GM12878 (cell line): ENCODE measurements around the gene KCNQ1. TPM values are rescaled to one million over a fixed set of nuclear protein-coding genes. Genes with fewer than 3 reads are reported as not detected.

Experiments
- ATAC-seq: fragments of 200-7000 bp; cut with Tn5 transposase; 3 replicates; pipeline ENCODE4 v1.9.1; 2020; ENCODE audit warnings: mild to moderate bottlenecking, moderate library complexity
- BruUV-seq: library from RNA; stranded (reverse); fragments of 400-500 nt; replicated peaks from 2 replicates; lab custom pipeline; 2021; lab: Mats Ljungman, UMichigan
- CTCF ChIA-PET: fragments of 300-600 bp; sonication (Branson Sonifier 250); formaldehyde crosslinking; extraction: SDS; loops from one replicate; lab custom pipeline; 2021; ENCODE audit warnings: inconsistent platforms; lab: Yijun Ruan, JAX
- POLR2A ChIA-PET: fragments of 350-600 bp; formaldehyde crosslinking; extraction: SDS; loops from one replicate; lab custom pipeline; 2021; ENCODE audit warnings: inconsistent platforms; lab: Charles Lee
- RAD21 ChIA-PET: fragments of 300-600 bp; sonication (Branson Sonifier 250); formaldehyde crosslinking; loops from one replicate; lab custom pipeline; 2023; ENCODE audit warnings: antibody characterized with exemption; ENCODE audit not compliant: unreplicated experiment; lab: Charles Lee
- SMC1A ChIA-PET: fragments of 300-600 bp; sonication (Branson Sonifier 250); formaldehyde crosslinking; loops from one replicate; lab custom pipeline; 2023; ENCODE audit not compliant: unreplicated experiment, uncharacterized antibody; lab: Charles Lee
- DNase-seq: peaks from one replicate; pipeline ENCODE4 v3.0.0-alpha.2; 2011; ENCODE audit warnings: low read depth, low spot score
- FAIRE-seq: peaks from 3 replicates; lab custom pipeline; 2011; peaks lifted over from hg19 to GRCh38; lab: Jason Lieb, UNC
- H2AFZ ChIP-seq: 2 replicates; pipeline ENCODE4 v1.6.0; 2011; ENCODE audit warnings: low read depth, low read length, control low read depth; ENCODE audit not compliant: control insufficient read depth
- H3K27ac ChIP-seq: 2 replicates; pipeline ENCODE4 v1.5.1; 2011; ENCODE audit warnings: control low read depth; ENCODE audit not compliant: control insufficient read depth, insufficient read depth
- H3K27me3 ChIP-seq, 2 experiments: replicated peaks in 1 of 2; 2 replicates each; pipeline versions ENCODE4 v1.6.0 to v1.6.1; 2011; ENCODE audit warnings: low read length in 1 of 2; ENCODE audit not compliant: control insufficient read depth in 2 of 2, insufficient read depth in 2 of 2
- H3K36me3 ChIP-seq, 2 experiments: 2 replicates each; pipeline ENCODE4 v1.5.1; 2011; ENCODE audit warnings: low read length in 1 of 2; ENCODE audit not compliant: control insufficient read depth in 2 of 2, insufficient read depth in 2 of 2
- H3K4me1 ChIP-seq: 2 replicates; pipeline ENCODE4 v1.6.1; 2011; ENCODE audit warnings: mild to moderate bottlenecking, low read length, moderate library complexity, mixed read lengths; ENCODE audit not compliant: control insufficient read depth, insufficient read depth
- H3K4me2 ChIP-seq: 2 replicates; pipeline ENCODE4 v1.6.0; 2011; ENCODE audit warnings: control low read depth; ENCODE audit not compliant: control insufficient read depth, insufficient read depth
- H3K4me3 ChIP-seq: fragments of 200-600 bp; sonication (generic); 2 replicates; pipeline ENCODE4 v1.5.1; 2016
- H3K79me2 ChIP-seq: 2 replicates; pipeline ENCODE4 v1.6.0; 2011; ENCODE audit warnings: low read length; ENCODE audit not compliant: control insufficient read depth, insufficient read depth
- H3K9ac ChIP-seq: 2 replicates; pipeline ENCODE4 v1.8.0; 2011; ENCODE audit warnings: low read length, control low read depth, mixed read lengths; ENCODE audit not compliant: control insufficient read depth, insufficient read depth
- H3K9me3 ChIP-seq: replicated peaks from 3 replicates; pipeline ENCODE4 v1.5.1; 2011; ENCODE audit warnings: mild to moderate bottlenecking, low read length; ENCODE audit not compliant: control insufficient read depth, insufficient read depth
- H4K20me1 ChIP-seq: 2 replicates; pipeline ENCODE4 v1.6.0; 2011; ENCODE audit not compliant: control insufficient read depth, insufficient read depth
- BMI1 ChIP-seq: fragments of 450-650 bp; IDR thresholded peaks from 2 replicates; pipeline ENCODE4 v1.6.1; 2016; ENCODE audit warnings: mild to moderate bottlenecking, moderate library complexity, borderline replicate concordance
- CBFB ChIP-seq: IDR thresholded peaks from 2 replicates; pipeline ENCODE4 v1.6.1; 2016; ENCODE audit warnings: antibody characterized with exemption, low read depth
- CBX5 ChIP-seq: sonication (generic); IDR thresholded peaks from 2 replicates; pipeline ENCODE4 v1.6.1; 2016; ENCODE audit warnings: low read depth, moderate library complexity, mild to moderate bottlenecking, inconsistent platforms
- CHD1 ChIP-seq: IDR thresholded peaks from 2 replicates; pipeline ENCODE4 v1.6.1; 2012; ENCODE audit warnings: low read depth, low read length, improper control_type of control experiment
- CREM ChIP-seq: IDR thresholded peaks from 2 replicates; pipeline ENCODE4 v1.6.1; 2014; ENCODE audit warnings: antibody characterized with exemption, low read depth
- E2F4 ChIP-seq: IDR thresholded peaks from 2 replicates; pipeline ENCODE4 v1.6.1; 2012; ENCODE audit warnings: low read depth, low read length, improper control_type of control experiment
- E2F8 ChIP-seq: fragments of 450-650 bp; IDR thresholded peaks from 2 replicates; pipeline ENCODE4 v1.6.1; 2018; ENCODE audit warnings: mild to moderate bottlenecking, low read depth, moderate library complexity; ENCODE audit not compliant: partially characterized antibody
- MXI1 ChIP-seq: fragments of 150-350 bp; IDR thresholded peaks from 2 replicates; pipeline ENCODE4 v1.6.1; 2011; ENCODE audit warnings: low read depth, mild to moderate bottlenecking, inconsistent platforms, low read length, improper control_type of control experiment
- SREBF2 ChIP-seq: IDR thresholded peaks from 2 replicates; pipeline ENCODE4 v1.6.1; 2012; ENCODE audit warnings: mild to moderate bottlenecking, low read length
- WGBS: methylation state at CpG from one replicate; pipeline ENCODE4 v1.1.6; 2016; ENCODE audit warnings: low lambda C conversion rate; ENCODE audit not compliant: insufficient replicate concordance, insufficient coverage; ENCODE audit errors: missing lambda C conversion rate; 5-methylcytosine and 5-hydroxymethylcytosine counted together
- in situ Hi-C: fragments of 300-500 bp; cut with MboI; formaldehyde crosslinking; loops from 9 replicates; pipeline ENCODE4 v1.14.3; 2018; ENCODE audit warnings: mixed read lengths
- intact Hi-C: fragments of 100-400 bp; cut with micrococcal nuclease; formaldehyde crosslinking; loops from one replicate; pipeline ENCODE4 v1.14.2; 2022; ENCODE audit not compliant: unreplicated experiment
- polyA plus RNA-seq, 11 experiments: library from polyadenylated mRNA; depleted of rRNA in 4 of 11; unstranded in 6 of 11; stranded (reverse) in 5 of 11; fragments of >200 nt; fragmentation: Nextera tagmentation in 4 of 11; fragmentation: Illumina TruSeq in 1 of 11; extraction: Ambion mirVana in 4 of 11; extraction: Trizol in 1 of 11; gene quantifications; 1 replicate in 1 of 11; 2 replicates in 10 of 11; pipeline versions ENCODE4 v1.2.1 to v1.2.3, GENCODE V29; 2011 to 2016; ENCODE audit warnings: inconsistent platforms in 2 of 11, missing spikeins in 2 of 11, low read depth in 1 of 11
- total RNA-seq, 4 experiments: library from RNA; depleted of rRNA in 3 of 4; stranded (reverse); fragments of >200 nt in 3 of 4; fragmentation: Illumina TruSeq in 1 of 4; extraction: Trizol in 1 of 4; gene quantifications; 2 replicates each; pipeline versions ENCODE4 v1.2.1 to v1.2.3, GENCODE V29; 2013 to 2021
- TF ChIP-seq, protein P1 (sequence below): IDR thresholded peaks from 2 replicates; pipeline ENCODE4 v1.6.1; 2011; ENCODE audit warnings: borderline replicate concordance, low read depth, mild to moderate bottlenecking, moderate library complexity, mixed read lengths, low read length; ENCODE audit not compliant: insufficient read depth; ENCODE audit errors: extremely low read length
- TF ChIP-seq, protein P2 (sequence below): fragments of 450-650 bp; IDR thresholded peaks from 2 replicates; pipeline ENCODE4 v1.6.1; 2014; ENCODE audit warnings: mild to moderate bottlenecking

The KCNQ1 gene
- total and polyA plus RNA-seq, 10 of the 15 experiments (the other 5 are each of a cell fraction or from before 2014, with no cell fraction given) = 0.03 to 0.15 (median 0.12) TPM; not detected in 7

- no peak overlapping the region for H2AFZ ChIP-seq
- ChIA-PET CTCF (interaction anchor here (1.2 kb wide), 1 partner anchor 414 kb away, joined by 3 read pairs; no protein-coding TSS in a partner anchor), RAD21 (no interaction called here), POLR2A (no interaction called here), SMC1A (no interaction called here)
- no peak overlapping the region for H3K27ac ChIP-seq
- H3K4me1 ChIP-seq = no peaks in the 10 kb centered on the region
- H3K79me2 ChIP-seq = no peaks in the 10 kb centered on the region
- H3K36me3 ChIP-seq = no peaks in the 10 kb centered on the region
- DNase-seq (no peak), FAIRE-seq (no peak), ATAC-seq (no peak)
- no peak for TF ChIP-seq CHD1
- no peak for TF ChIP-seq BMI1
- no peak for TF ChIP-seq E2F8
- no peak for TF ChIP-seq E2F4
- no peak for TF ChIP-seq SREBF2
- no peak for TF ChIP-seq CBFB
- TF ChIP-seq, protein P1, sequence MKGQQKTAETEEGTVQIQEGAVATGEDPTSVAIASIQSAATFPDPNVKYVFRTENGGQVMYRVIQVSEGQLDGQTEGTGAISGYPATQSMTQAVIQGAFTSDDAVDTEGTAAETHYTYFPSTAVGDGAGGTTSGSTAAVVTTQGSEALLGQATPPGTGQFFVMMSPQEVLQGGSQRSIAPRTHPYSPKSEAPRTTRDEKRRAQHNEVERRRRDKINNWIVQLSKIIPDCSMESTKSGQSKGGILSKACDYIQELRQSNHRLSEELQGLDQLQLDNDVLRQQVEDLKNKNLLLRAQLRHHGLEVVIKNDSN = no peak
- no peak for TF ChIP-seq CBX5
- TF ChIP-seq, protein P2, sequence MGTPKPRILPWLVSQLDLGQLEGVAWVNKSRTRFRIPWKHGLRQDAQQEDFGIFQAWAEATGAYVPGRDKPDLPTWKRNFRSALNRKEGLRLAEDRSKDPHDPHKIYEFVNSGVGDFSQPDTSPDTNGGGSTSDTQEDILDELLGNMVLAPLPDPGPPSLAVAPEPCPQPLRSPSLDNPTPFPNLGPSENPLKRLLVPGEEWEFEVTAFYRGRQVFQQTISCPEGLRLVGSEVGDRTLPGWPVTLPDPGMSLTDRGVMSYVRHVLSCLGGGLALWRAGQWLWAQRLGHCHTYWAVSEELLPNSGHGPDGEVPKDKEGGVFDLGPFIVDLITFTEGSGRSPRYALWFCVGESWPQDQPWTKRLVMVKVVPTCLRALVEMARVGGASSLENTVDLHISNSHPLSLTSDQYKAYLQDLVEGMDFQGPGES = no peak
- TF ChIP-seq CREM = no peak
- TF ChIP-seq MXI1 = no peak
- no peak overlapping the region for H3K9ac ChIP-seq
- 33% methylated on average over 19 of the region's 19 CpGs for WGBS
- H3K9me3 ChIP-seq = no peaks in the 10 kb centered on the region; the same call in 2 of the 3 replicates
- no peaks in the 10 kb centered on the region for H4K20me1 ChIP-seq
- intact Hi-C loops = no loop called here
- H3K4me2 ChIP-seq = no peak overlapping the region
- in situ Hi-C loops = no loop called here
- no peaks in the 10 kb centered on the region for H3K27me3 ChIP-seq
- no peak overlapping the region for H3K4me3 ChIP-seq
- no TSS peak for BruUV-seq
These were observed 29.5 kb downstream of the KCNQ1 start for GRCh38 chr11:2474059-2474901.
